Keratinocyte (primary cell): ENCODE measurements around the gene MTPN. TPM values are rescaled to one million over a fixed set of nuclear protein-coding genes. Genes with fewer than 3 reads are reported as not detected.

Source experiments
- DNase-seq: peaks from one replicate; pipeline ENCODE4 v3.0.0-alpha.2; 2011; ENCODE audit warnings: low read depth, missing footprints, low spot score
- FAIRE-seq: peaks from 2 replicates; lab custom pipeline; 2011; peaks lifted over from hg19 to GRCh38; lab: Jason Lieb, UNC
- H2AFZ ChIP-seq: 2 replicates; pipeline ENCODE4 v1.6.0; 2012; ENCODE audit warnings: low read length, control low read depth, inconsistent platforms; ENCODE audit not compliant: control insufficient read depth
- H3K27ac ChIP-seq: 2 replicates; pipeline ENCODE4 v1.5.1; 2011; ENCODE audit warnings: low read length; ENCODE audit not compliant: control insufficient read depth, insufficient read depth
- H3K27me3 ChIP-seq: 3 replicates; pipeline ENCODE4 v1.6.0; 2011; ENCODE audit warnings: low read length; ENCODE audit not compliant: control insufficient read depth, insufficient read depth; ENCODE audit errors: extremely low read depth
- H3K36me3 ChIP-seq, 2 experiments: 2 replicates in 1 of 2; 3 replicates in 1 of 2; pipeline ENCODE4 v1.5.1; 2011; ENCODE audit warnings: low read length in 2 of 2, mild to moderate bottlenecking in 1 of 2; ENCODE audit not compliant: control insufficient read depth in 2 of 2, insufficient read depth in 2 of 2; ENCODE audit errors: extremely low read depth in 1 of 2
- H3K4me1 ChIP-seq: 3 replicates; pipeline ENCODE4 v1.5.1; 2011; ENCODE audit warnings: low read length; ENCODE audit not compliant: control insufficient read depth, insufficient read depth; ENCODE audit errors: extremely low read depth
- H3K4me2 ChIP-seq: 3 replicates; pipeline ENCODE4 v1.6.0; 2011; ENCODE audit warnings: low read depth, low read length; ENCODE audit not compliant: control insufficient read depth, insufficient read depth; ENCODE audit errors: extremely low read depth
- H3K4me3 ChIP-seq, 3 experiments: fragments of 200-600 bp in 1 of 3; sonication (generic) in 1 of 3; 2 replicates in 2 of 3; 3 replicates in 1 of 3; pipeline ENCODE4 v1.5.1; 2011 to 2016; ENCODE audit warnings: low read length in 3 of 3, mild to moderate bottlenecking in 3 of 3, control low read depth in 2 of 3, inconsistent platforms in 1 of 3, low read depth in 1 of 3, mixed read lengths in 1 of 3, mixed run types in 1 of 3, moderate library complexity in 1 of 3; ENCODE audit not compliant: control insufficient read depth in 2 of 3, insufficient read depth in 2 of 3; ENCODE audit errors: extremely low read depth in 1 of 3
- H3K79me2 ChIP-seq: 2 replicates; pipeline ENCODE4 v1.6.0; 2012; ENCODE audit warnings: low read length; ENCODE audit not compliant: control insufficient read depth, insufficient read depth
- H3K9ac ChIP-seq: 3 replicates; pipeline ENCODE4 v1.6.0; 2011; ENCODE audit warnings: low read length; ENCODE audit not compliant: control insufficient read depth, insufficient read depth; ENCODE audit errors: extremely low read depth
- H3K9me1 ChIP-seq: 3 replicates; pipeline ENCODE4 v1.6.0; 2011; ENCODE audit warnings: low read length; ENCODE audit not compliant: control insufficient read depth, insufficient read depth; ENCODE audit errors: extremely low read depth
- H3K9me3 ChIP-seq: 2 replicates; pipeline ENCODE4 v1.5.1; 2012; ENCODE audit warnings: low read depth, low read length; ENCODE audit not compliant: control insufficient read depth
- H4K20me1 ChIP-seq: 3 replicates; pipeline ENCODE4 v1.6.0; 2011; ENCODE audit warnings: low read length; ENCODE audit not compliant: control insufficient read depth, insufficient read depth; ENCODE audit errors: extremely low read depth
- EZH2 ChIP-seq: IDR thresholded peaks from one replicate; pipeline ENCODE4 v1.6.1; 2012; ENCODE audit warnings: inconsistent platforms, mild to moderate bottlenecking, low read length, moderate library complexity
- dilution Hi-C: fragments of 300-500 bp; cut with MboI; formaldehyde crosslinking; loops from one replicate; pipeline ENCODE4 v1.7.0; 2020; ENCODE audit warnings: low sequenced_read_pairs; ENCODE audit not compliant: extremely low pct_ligation_motif_present
- polyA plus RNA-seq, 5 experiments: library from polyadenylated mRNA; depleted of rRNA in 3 of 5; stranded (reverse) in 3 of 5; stranded (forward) in 1 of 5; unstranded in 1 of 5; fragments of >200 nt; gene quantifications; 1 replicate in 1 of 5; 2 replicates in 3 of 5; 3 replicates in 1 of 5; pipeline versions ENCODE4 v1.2.1 to v1.2.3, GENCODE V29; 2011 to 2012; ENCODE audit warnings: missing spikeins in 2 of 5, low read depth in 1 of 5, low replicate concordance in 1 of 5
- TF ChIP-seq, protein P1 (sequence below), 3 experiments: IDR thresholded peaks in 1 of 3; conservative IDR thresholded peaks in 1 of 3; optimal IDR thresholded peaks in 1 of 3; 2 replicates in 2 of 3; 3 replicates in 1 of 3; pipeline versions ENCODE3 to v1.5.1; 2011; ENCODE audit warnings: low read length in 3 of 3, mild to moderate bottlenecking in 3 of 3, moderate library complexity in 2 of 3, control low read depth in 1 of 3, inconsistent platforms in 1 of 3; ENCODE audit not compliant: insufficient read depth in 2 of 3; ENCODE audit errors: extremely low read depth in 1 of 3

Gene MTPN
- polyA plus RNA-seq, 1 donor (not counting 4 experiments of a cell fraction or from before 2014, with no cell fraction given), result 151 TPM

DNA sequence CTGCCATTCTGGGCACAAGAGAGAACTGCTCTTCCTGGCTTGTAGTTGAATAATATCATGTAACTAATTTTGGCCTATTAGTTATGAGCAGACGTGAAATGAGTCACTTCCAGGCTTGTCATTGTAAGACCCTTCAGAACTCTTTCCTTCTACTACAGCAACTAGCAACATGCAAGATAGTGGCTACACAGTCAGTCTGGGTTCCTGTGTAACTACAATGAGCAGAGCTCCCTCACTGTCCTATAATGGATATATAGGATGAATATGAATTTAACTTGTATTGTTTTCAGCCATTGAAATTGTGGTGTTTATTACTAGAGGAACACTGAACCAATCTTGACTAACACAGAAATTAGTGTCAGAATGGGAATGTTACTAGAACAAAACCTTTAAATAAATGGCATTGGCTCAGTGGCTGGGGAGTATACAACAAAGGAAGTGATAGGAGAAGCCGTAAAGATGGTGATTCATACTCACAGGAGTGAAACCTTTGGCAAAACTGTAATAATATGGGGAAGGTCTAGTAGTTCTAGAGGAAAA lies 2.9 kb upstream of the MTPN start:
- H3K4me2 ChIP-seq, result peak overlapping the region; percentile 56

DNA sequence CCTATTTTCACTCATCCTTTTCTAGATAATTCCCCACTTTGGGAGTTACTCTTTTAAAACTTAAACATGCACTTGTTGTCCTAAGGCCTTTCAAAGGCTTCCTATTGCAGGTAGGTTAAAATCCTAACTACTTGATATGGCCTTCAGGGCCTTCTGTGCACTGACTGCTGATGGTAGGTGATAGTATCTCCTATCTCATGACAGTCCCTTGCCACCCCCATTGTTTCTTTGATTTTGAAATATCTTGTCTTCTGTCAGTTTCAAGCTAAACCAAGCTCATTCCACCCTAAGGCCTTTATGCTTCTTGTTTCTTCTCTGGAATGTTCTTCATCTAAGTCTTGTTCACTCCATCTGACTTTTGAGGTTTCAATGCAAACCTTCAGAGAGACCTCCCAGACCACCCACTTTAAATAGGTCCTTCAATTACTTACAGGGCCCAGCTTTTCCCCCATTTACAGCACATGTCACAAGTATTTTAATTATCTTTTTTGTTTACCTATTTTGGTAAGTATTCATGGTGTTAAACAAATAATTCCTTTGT lies 2.4 kb upstream of the MTPN start:
- DNase-seq (no peak), FAIRE-seq (no peak)
- Histone ChIP-seq H3K36me3 (no peaks in the 10 kb centered on the region), H2AFZ (peak overlapping the region; percentile 84), H3K9ac (no peak overlapping the region), H3K27ac (no peak overlapping the region), H3K27me3 (no peaks in the 10 kb centered on the region), H3K4me3 (no peak overlapping the region), H3K9me1 (no peaks in the 10 kb centered on the region), H4K20me1 (no peaks in the 10 kb centered on the region), H3K4me2 (peak overlapping the region; percentile 56), H3K79me2 (peaks cover 27% of the 10 kb centered on the region), H3K9me3 (no peaks in the 10 kb centered on the region), H3K4me1 (peaks cover 19% of the 10 kb centered on the region)
- TF ChIP-seq, protein P1, sequence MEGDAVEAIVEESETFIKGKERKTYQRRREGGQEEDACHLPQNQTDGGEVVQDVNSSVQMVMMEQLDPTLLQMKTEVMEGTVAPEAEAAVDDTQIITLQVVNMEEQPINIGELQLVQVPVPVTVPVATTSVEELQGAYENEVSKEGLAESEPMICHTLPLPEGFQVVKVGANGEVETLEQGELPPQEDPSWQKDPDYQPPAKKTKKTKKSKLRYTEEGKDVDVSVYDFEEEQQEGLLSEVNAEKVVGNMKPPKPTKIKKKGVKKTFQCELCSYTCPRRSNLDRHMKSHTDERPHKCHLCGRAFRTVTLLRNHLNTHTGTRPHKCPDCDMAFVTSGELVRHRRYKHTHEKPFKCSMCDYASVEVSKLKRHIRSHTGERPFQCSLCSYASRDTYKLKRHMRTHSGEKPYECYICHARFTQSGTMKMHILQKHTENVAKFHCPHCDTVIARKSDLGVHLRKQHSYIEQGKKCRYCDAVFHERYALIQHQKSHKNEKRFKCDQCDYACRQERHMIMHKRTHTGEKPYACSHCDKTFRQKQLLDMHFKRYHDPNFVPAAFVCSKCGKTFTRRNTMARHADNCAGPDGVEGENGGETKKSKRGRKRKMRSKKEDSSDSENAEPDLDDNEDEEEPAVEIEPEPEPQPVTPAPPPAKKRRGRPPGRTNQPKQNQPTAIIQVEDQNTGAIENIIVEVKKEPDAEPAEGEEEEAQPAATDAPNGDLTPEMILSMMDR (optimal IDR thresholded peaks at IDR 0.05 in 1 of 3, IDR thresholded peaks at IDR 0.05 in 1 of 3, conservative IDR thresholded peaks at IDR 0.05 in 1 of 3; ENCODE audit: extremely low read depth in 1 of 3, insufficient read depth in 2 of 3, low read length in 3 of 3), result no peak
- no peak for TF ChIP-seq EZH2
- dilution Hi-C loops, result no loop called here

More for the DNA sequence above, 2.9 kb upstream of the MTPN start:
- H3K4me3 ChIP-seq, result peak overlapping the region in 2 of 3 experiments; percentile 13 to 27
- FAIRE-seq (no peak), DNase-seq (no peak)
- peaks cover 22% of the 10 kb centered on the region for H3K79me2 ChIP-seq
- H3K27me3 ChIP-seq, result no peaks in the 10 kb centered on the region
- peak overlapping the region; percentile 53 for H3K27ac ChIP-seq
- H3K36me3 ChIP-seq, result no peaks in the 10 kb centered on the region
- no peaks in the 10 kb centered on the region for H3K9me1 ChIP-seq
- H3K4me1 ChIP-seq, result peaks cover 19% of the 10 kb centered on the region
- no peak overlapping the region for H3K9ac ChIP-seq
- TF ChIP-seq, protein P1 (optimal IDR thresholded peaks at IDR 0.05 in 1 of 3, IDR thresholded peaks at IDR 0.05 in 1 of 3, conservative IDR thresholded peaks at IDR 0.05 in 1 of 3; ENCODE audit: extremely low read depth in 1 of 3, insufficient read depth in 2 of 3, low read length in 3 of 3), result no peak
- no peak for TF ChIP-seq EZH2
- peak overlapping the region; percentile 84 for H2AFZ ChIP-seq
- H3K9me3 ChIP-seq, result no peaks in the 10 kb centered on the region
- dilution Hi-C loops, result no loop called here
- H4K20me1 ChIP-seq, result no peaks in the 10 kb centered on the region
